ENCODE measurements around the gene ZNF385A. TPM values are rescaled to one million over a fixed set of nuclear protein-coding genes. Genes with fewer than 3 reads are reported as not detected.

Gene ZNF385A
- total RNA-seq, 1 experiment from 2014 or later: 9.5 TPM

DNA sequence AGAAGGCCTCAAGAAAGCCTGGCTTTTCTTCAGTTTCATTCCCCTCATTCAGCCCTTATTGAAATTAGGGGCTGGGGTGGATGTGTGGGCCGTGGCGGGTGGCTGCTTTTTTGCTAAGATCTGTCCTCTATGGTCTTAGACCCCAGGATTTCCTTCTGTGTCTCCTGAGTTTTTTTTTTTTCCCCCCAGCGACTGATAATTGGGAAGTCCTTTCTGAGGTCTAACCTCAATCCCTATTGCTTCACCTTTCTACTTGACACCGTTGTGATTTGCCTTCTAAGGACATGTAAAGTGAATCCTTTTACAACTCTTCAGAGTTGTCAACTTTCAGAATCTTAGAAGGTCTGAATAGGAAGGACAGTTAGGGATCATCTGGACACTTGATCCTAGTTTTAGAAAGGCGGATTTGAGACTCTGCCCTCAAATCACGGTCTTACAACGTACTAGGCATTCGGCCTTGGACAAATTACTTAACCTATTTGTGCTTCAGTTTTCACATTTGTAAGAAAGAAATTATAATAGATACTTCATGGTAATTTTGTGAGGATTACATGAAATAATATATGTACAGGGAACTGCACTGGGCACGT, 24.7 kb downstream of the ZNF385A start:
- intact Hi-C loops (cut with micrococcal nuclease; ENCODE audit: unreplicated experiment): loop anchor here (2.0 to 10.0 kb wide), 3 partner anchors 35 to 139 kb away; partner anchors contain the start of gene COPZ1
- Mint-ChIP-seq H3K36me3 (ENCODE audit: insufficient read depth, unreplicated experiment) (no peaks in the 10 kb centered on the region), H3K4me1 (ENCODE audit: low read depth, unreplicated experiment) (peaks cover 8% of the 10 kb centered on the region), H3K4me3 (ENCODE audit: low read depth, unreplicated experiment) (no peak overlapping the region), H3K27me3 (ENCODE audit: unreplicated experiment) (peaks cover 24% of the 10 kb centered on the region), H3K9me3 (ENCODE audit: low read depth, unreplicated experiment) (no peaks in the 10 kb centered on the region), H3K27ac (ENCODE audit: unreplicated experiment) (no peak overlapping the region)
- BruUV-seq (replicated peaks): TSS peak; percentile 77
- TF ChIP-seq CTCF (IDR thresholded peaks at IDR 0.05; ENCODE audit: unreplicated experiment): no peak
- no peak for DNase-seq
- CTCF ChIA-PET: interaction anchor here (0.6 to 3.5 kb wide), 13 partner anchors 9 to 364 kb away, joined by 3 to 13 read pairs (median 8); partner anchors contain the start of genes CBX5 and COPZ1

DNA sequence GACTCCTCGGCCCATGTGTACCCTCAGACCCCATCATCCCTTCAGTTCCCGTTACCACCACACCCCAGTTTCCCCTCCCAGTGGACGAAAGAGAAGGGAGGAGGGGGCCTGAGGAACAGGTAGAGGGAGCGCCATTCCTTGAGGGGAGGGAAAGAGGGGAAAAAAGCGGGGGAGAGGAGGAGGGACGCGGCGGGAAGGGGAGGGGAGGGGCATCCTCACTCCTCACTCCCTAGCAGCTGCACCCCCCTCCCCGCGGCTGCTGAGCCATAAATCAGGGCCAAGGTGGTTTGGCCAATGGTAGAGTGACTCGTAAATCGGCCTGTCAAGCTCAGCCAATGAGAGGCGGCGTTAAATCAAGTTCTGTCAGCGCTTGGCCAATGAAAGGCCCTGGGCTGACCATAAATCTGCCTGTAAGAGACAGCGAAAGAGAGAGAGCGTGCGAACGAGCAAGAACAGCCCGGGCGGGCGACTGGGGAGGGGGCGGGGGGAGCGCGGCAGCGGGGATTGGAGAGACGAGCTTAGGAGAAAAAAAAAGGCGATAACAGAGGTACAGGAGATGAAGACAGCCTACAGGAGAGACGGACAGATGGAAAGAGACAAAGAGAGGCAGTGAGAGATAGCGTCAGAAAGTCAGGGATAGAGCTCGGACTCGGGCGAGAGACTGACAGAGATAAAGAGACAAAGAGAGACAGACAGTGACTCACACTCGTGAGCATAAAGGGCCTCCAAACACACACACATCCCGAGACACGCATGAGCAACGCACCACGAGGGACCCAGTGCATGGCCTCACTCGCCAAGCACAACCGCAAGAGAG, 25.4 kb downstream of the ZNF385A start:
- no TSS peak for BruUV-seq (replicated peaks)

GRCh38 chr12:54358191-54358944, 26.2 kb downstream of the ZNF385A start:
- no peak for TF ChIP-seq CTCF (IDR thresholded peaks at IDR 0.05; ENCODE audit: unreplicated experiment)
- CTCF ChIA-PET: interaction anchor here (0.6 to 3.5 kb wide), 14 partner anchors 21 to 143 kb away, joined by 3 to 13 read pairs (median 6); partner anchors contain the start of genes CBX5 and COPZ1
- Mint-ChIP-seq H3K27ac (ENCODE audit: unreplicated experiment) (no peak overlapping the region), H3K4me3 (ENCODE audit: low read depth, unreplicated experiment) (no peak overlapping the region), H3K4me1 (ENCODE audit: low read depth, unreplicated experiment) (peaks cover 8% of the 10 kb centered on the region), H3K27me3 (ENCODE audit: unreplicated experiment) (peaks cover 9% of the 10 kb centered on the region), H3K36me3 (ENCODE audit: insufficient read depth, unreplicated experiment) (peaks cover 4% of the 10 kb centered on the region), H3K9me3 (ENCODE audit: low read depth, unreplicated experiment) (no peaks in the 10 kb centered on the region)
- no peak for DNase-seq
- BruUV-seq (replicated peaks): no TSS peak
- intact Hi-C loops (cut with micrococcal nuclease; ENCODE audit: unreplicated experiment): loop anchor here (2.0 kb wide), 1 partner anchor 34 kb away; the partner anchor contains the start of gene COPZ1

More for the DNA sequence above, 25.4 kb downstream of the ZNF385A start:
- CTCF ChIA-PET: interaction anchor here (0.6 to 3.5 kb wide), 18 partner anchors 10 to 364 kb away, joined by 3 to 13 read pairs (median 6); partner anchors contain the start of genes CBX5 and COPZ1
- Mint-ChIP-seq H3K9me3 (ENCODE audit: low read depth, unreplicated experiment) (no peaks in the 10 kb centered on the region), H3K4me3 (ENCODE audit: low read depth, unreplicated experiment) (no peak overlapping the region), H3K4me1 (ENCODE audit: low read depth, unreplicated experiment) (peaks cover 8% of the 10 kb centered on the region), H3K36me3 (ENCODE audit: insufficient read depth, unreplicated experiment) (peaks cover under 1% of the 10 kb centered on the region), H3K27me3 (ENCODE audit: unreplicated experiment) (peaks cover 17% of the 10 kb centered on the region), H3K27ac (ENCODE audit: unreplicated experiment) (no peak overlapping the region)
- DNase-seq: peak; percentile 96
- intact Hi-C loops (cut with micrococcal nuclease; ENCODE audit: unreplicated experiment): loop anchor here (2.0 kb wide), 1 partner anchor 34 kb away; the partner anchor contains the start of gene COPZ1
- no peak for TF ChIP-seq CTCF (IDR thresholded peaks at IDR 0.05; ENCODE audit: unreplicated experiment)
